HepG2 (cell line): ENCODE measurements around the gene LBX2. TPM values are rescaled to one million over a fixed set of nuclear protein-coding genes. Genes with fewer than 3 reads are reported as not detected.

Source experiments
- ATAC-seq: fragments of 200-7000 bp; cut with Tn5 transposase; 3 replicates; pipeline ENCODE4 v1.9.1; 2020; ENCODE audit warnings: mild to moderate bottlenecking, moderate library complexity
- BruUV-seq: library from RNA; stranded (reverse); fragments of 400-500 nt; replicated peaks from 2 replicates; lab custom pipeline; 2021; lab: Mats Ljungman, UMichigan
- CTCF ChIA-PET: fragments of 300-600 bp; formaldehyde crosslinking; extraction: SDS; loops from one replicate; lab custom pipeline; 2021; ENCODE audit warnings: low total read pairs, inconsistent platforms, low intra/inter-chr PET ratio; lab: Yijun Ruan, JAX
- POLR2A ChIA-PET: fragments of 350-600 bp; sonication (Branson Sonifier 250); formaldehyde crosslinking; loops from one replicate; lab custom pipeline; 2020; ENCODE audit warnings: antibody characterized with exemption, inconsistent platforms; lab: Yijun Ruan, JAX
- DNase-seq: peaks from one replicate; pipeline ENCODE4 v3.0.0-alpha.2; 2015; ENCODE audit warnings: low spot score
- FAIRE-seq: peaks from 3 replicates; lab custom pipeline; 2011; peaks lifted over from hg19 to GRCh38; lab: Jason Lieb, UNC
- H2AFZ ChIP-seq: one replicate; pipeline ENCODE4 v1.6.1; 2011; ENCODE audit warnings: low read length, inconsistent platforms
- H3K27ac ChIP-seq: fragments of 300-600 bp; 3 replicates; pipeline ENCODE4 v1.8.0; 2011; ENCODE audit warnings: mixed run types, mild to moderate bottlenecking, mixed read lengths, low read length, inconsistent platforms; ENCODE audit not compliant: insufficient read depth; ENCODE audit errors: extremely low read length
- H3K27me3 ChIP-seq, 2 experiments: fragments of 200-600 bp in 1 of 2; 2 replicates in 1 of 2; 3 replicates in 1 of 2; pipeline versions ENCODE4 v1.6.0 to v1.8.0; 2011; ENCODE audit warnings: low read length in 2 of 2, mild to moderate bottlenecking in 2 of 2, moderate library complexity in 2 of 2, inconsistent platforms in 1 of 2; ENCODE audit not compliant: insufficient read depth in 2 of 2, control insufficient read depth in 1 of 2
- H3K36me3 ChIP-seq, 2 experiments: fragments of 200-600 bp in 1 of 2; replicated peaks in 1 of 2; 2 replicates in 1 of 2; 3 replicates in 1 of 2; pipeline versions ENCODE4 v1.5.1 to v1.8.0; 2011; ENCODE audit warnings: low read length in 2 of 2, inconsistent platforms in 1 of 2; ENCODE audit not compliant: insufficient read depth in 2 of 2, control insufficient read depth in 1 of 2
- H3K4me1 ChIP-seq: 2 replicates; pipeline ENCODE4 v1.5.1; 2012; ENCODE audit warnings: low read length, inconsistent platforms; ENCODE audit not compliant: insufficient read depth
- H3K4me2 ChIP-seq: 2 replicates; pipeline ENCODE4 v1.6.0; 2011; ENCODE audit warnings: low read depth, low read length, inconsistent platforms
- H3K4me3 ChIP-seq, 3 experiments: fragments of 200-600 bp in 1 of 3; sonication (generic), shearing (Covaris generic) in 1 of 3; replicated peaks in 1 of 3; 2 replicates each; pipeline ENCODE4 v1.5.1; 2011 to 2016; ENCODE audit warnings: low read length in 3 of 3, inconsistent platforms in 2 of 3, low read depth in 2 of 3, mild to moderate bottlenecking in 2 of 3, control low read depth in 1 of 3, mixed read lengths in 1 of 3; ENCODE audit not compliant: insufficient read depth in 1 of 3
- H3K79me2 ChIP-seq: one replicate; pipeline ENCODE4 v1.6.1; 2011; ENCODE audit warnings: low read length, inconsistent platforms; ENCODE audit not compliant: insufficient read depth
- H3K9ac ChIP-seq: 2 replicates; pipeline ENCODE4 v1.6.0; 2011; ENCODE audit warnings: mild to moderate bottlenecking, low read depth, low read length, inconsistent platforms; ENCODE audit not compliant: insufficient read depth
- H3K9me3 ChIP-seq: 2 replicates; pipeline ENCODE4 v1.5.1; 2012; ENCODE audit warnings: mild to moderate bottlenecking, low read length
- H4K20me1 ChIP-seq: 2 replicates; pipeline ENCODE4 v1.6.0; 2011; ENCODE audit warnings: inconsistent platforms, mild to moderate bottlenecking, low read length, moderate library complexity; ENCODE audit not compliant: insufficient read depth
- KLF9 ChIP-seq: IDR thresholded peaks from 2 replicates; pipeline ENCODE4 v1.6.1; 2016; ENCODE audit warnings: low read depth
- MXD3 ChIP-seq: IDR thresholded peaks from 2 replicates; pipeline ENCODE4 v1.6.1; 2016; ENCODE audit warnings: mild to moderate bottlenecking, missing biosample characterization, missing genetic modification reagents
- NFAT5 ChIP-seq: sonication (generic); formaldehyde crosslinking; IDR thresholded peaks from 2 replicates; pipeline ENCODE4 v1.4.0; 2020; ENCODE audit warnings: missing genetic modification reagents
- NFYC ChIP-seq: IDR thresholded peaks from 2 replicates; pipeline ENCODE4 v1.6.1; 2016; ENCODE audit warnings: missing genetic modification reagents, missing compliant biosample characterization
- NRL ChIP-seq: sonication (generic); formaldehyde crosslinking; IDR thresholded peaks from 2 replicates; pipeline ENCODE4 v1.5.0; 2020; ENCODE audit warnings: missing genetic modification reagents, mild to moderate bottlenecking, moderate library complexity, borderline replicate concordance
- POLR2A ChIP-seq, 2 experiments: IDR thresholded peaks; 2 replicates each; pipeline ENCODE4 v1.6.1; 2011; ENCODE audit warnings: low read depth in 2 of 2, low read length in 2 of 2, mild to moderate bottlenecking in 1 of 2, moderate library complexity in 1 of 2; ENCODE audit not compliant: insufficient read depth in 1 of 2
- POLR2AphosphoS5 ChIP-seq: IDR thresholded peaks from 2 replicates; pipeline ENCODE4 v1.6.1; 2012; ENCODE audit warnings: low read depth, low read length
- TAF15 ChIP-seq: fragments of 200-400 bp; formaldehyde crosslinking; IDR thresholded peaks from one replicate; pipeline ENCODE4 v1.6.1; 2018; ENCODE audit warnings: mild to moderate bottlenecking, low read depth, low read length; ENCODE audit not compliant: poor library complexity, severe bottlenecking
- TSC22D2 ChIP-seq: sonication (generic); formaldehyde crosslinking; IDR thresholded peaks from 2 replicates; pipeline ENCODE4 v1.5.1; 2020; ENCODE audit warnings: missing genetic modification reagents, mild to moderate bottlenecking, borderline replicate concordance
- WGBS: methylation state at CpG from one replicate; pipeline ENCODE4 v1.1.6; 2017; ENCODE audit warnings: low lambda C conversion rate; 5-methylcytosine and 5-hydroxymethylcytosine counted together
- in situ Hi-C: cut with HindIII; loops from 2 replicates; pipeline ENCODE4 v1.10.0; 2017; ENCODE audit warnings: low pct_unique_long_range_greater_than_20kb; ENCODE audit not compliant: extremely low pct_ligation_motif_present
- intact Hi-C: fragments of 100-400 bp; cut with micrococcal nuclease; formaldehyde crosslinking; loops from one replicate; pipeline ENCODE4 v1.10.0; 2022; ENCODE audit not compliant: unreplicated experiment
- polyA plus RNA-seq, 8 experiments: library from polyadenylated mRNA; depleted of rRNA in 3 of 8; stranded (reverse) in 7 of 8; unstranded in 1 of 8; fragments of >200 nt; fragmentation: Illumina TruSeq in 4 of 8; extraction: Trizol in 4 of 8; gene quantifications; 2 replicates each; pipeline versions ENCODE4 v1.2.1 to v1.2.3, GENCODE V29; 2011 to 2016; ENCODE audit warnings: low read depth in 4 of 8, missing spikeins in 1 of 8, mixed read lengths in 1 of 8; ENCODE audit not compliant: insufficient read depth in 1 of 8
- total RNA-seq, 5 experiments: library from RNA; depleted of rRNA; stranded (reverse); fragments of >200 nt; fragmentation: Illumina TruSeq; extraction: Trizol; gene quantifications; 2 replicates each; pipeline ENCODE4 v1.2.3, GENCODE V29; 2016; ENCODE audit warnings: low read depth in 1 of 5

Gene LBX2
- total and polyA plus RNA-seq, 2 of the 13 experiments (the other 11 are each of a cell fraction or from before 2014, with no cell fraction given), result 6.4 to 8.1 TPM

GRCh38 chr2:74534411-74534810, 35.0 kb upstream of the LBX2 start (continued):
- TF ChIP-seq NFAT5 (CRISPR knock-in tag), result no peak
- no peak for TF ChIP-seq MXD3 (CRISPR knock-in tag)
- peak; percentile 43; the same call in 1 of the 2 replicates for TF ChIP-seq NRL
- no peak for TF ChIP-seq NFYC (CRISPR knock-in tag)
- TF ChIP-seq, all 625 proteins: peak for 6

GRCh38 chr2:74533464-74533863, 34.1 kb upstream of the LBX2 start:
- ChIA-PET CTCF (interaction anchor here (2.4 kb wide), 1 partner anchor 50 kb away, joined by 19 read pairs; the partner anchor contains the start of genes CCDC142 and TTC31), POLR2A (interaction anchor here (3.0 to 5.9 kb wide), 2 partner anchors 32 to 51 kb away, joined by 17 to 76 read pairs; partner anchors contain the start of genes CCDC142, LBX2 and TTC31)
- ATAC-seq (no peak), DNase-seq (no peak), FAIRE-seq (no peak)
- BruUV-seq, result no TSS peak
- Histone ChIP-seq H3K27ac (no peak overlapping the region), H3K27me3 (peaks cover 4 to 23% of the 10 kb centered on the region in 2 experiments; a peak in 3 of 5 replicates), H3K4me3 (no peak overlapping the region), H3K9me3 (no peaks in the 10 kb centered on the region), H3K79me2 (peaks cover 15% of the 10 kb centered on the region), H4K20me1 (no peaks in the 10 kb centered on the region), H3K36me3 (peaks cover 7 to 12% of the 10 kb centered on the region in 2 experiments; a peak in 3 of 5 replicates), H3K9ac (no peak overlapping the region), H3K4me2 (no peak overlapping the region), H2AFZ (no peak overlapping the region), H3K4me1 (peaks cover 20% of the 10 kb centered on the region)
- 90% methylated on average over 4 of the region's 4 CpGs for WGBS
- intact Hi-C loops (no loop called here), in situ Hi-C loops (no loop called here)
- TF ChIP-seq TAF15 (no peak), POLR2A (IDR thresholded peaks at IDR 0.05; ENCODE audit: insufficient read depth in 1 of 2, low read depth in 2 of 2, low read length in 2 of 2) (0 out of 4 replicates have a peak, but pooled peaks of 1 of the 2 experiments have one; percentile 20), TSC22D2 (CRISPR knock-in tag) (no peak), POLR2AphosphoS5 (peak; percentile 15; the same call in 1 of the 2 replicates), KLF9 (no peak)
